ENCODE data around the gene CBX8. TPM values are rescaled to one million over a fixed set of nuclear protein-coding genes. Genes with fewer than 3 reads are reported as not detected.

The CBX8 gene
- total and polyA plus RNA-seq, 2 of the 13 experiments (the other 11 are each of a cell fraction or from before 2014, with no cell fraction given) = 0.34 to 12.6 TPM

- TF ChIP-seq ZNF20 (CRISPR knock-in tag; IDR thresholded peaks at IDR 0.05) (no peak), RXRB (CRISPR knock-in tag; IDR thresholded peaks at IDR 0.05; ENCODE audit: borderline replicate concordance) (0 out of 2 replicates have a peak, but pooled peaks have one; percentile 13), SOX13 (IDR thresholded peaks at IDR 0.05) (0 out of 2 replicates have a peak, but pooled peaks have one; percentile 11), SOX13 (CRISPR knock-in tag; conservative IDR thresholded peaks at IDR 0.05 in 1 of 2, IDR thresholded peaks at IDR 0.05 in 1 of 2) (no peak), MXI1 (IDR thresholded peaks at IDR 0.05; ENCODE audit: borderline replicate concordance, low read depth, low read length) (peak; percentile 39; the same call in 1 of the 3 replicates), SKIL (CRISPR knock-in tag; IDR thresholded peaks at IDR 0.05; ENCODE audit: borderline replicate concordance) (no peak), NFYB (CRISPR knock-in tag; IDR thresholded peaks at IDR 0.05) (peak; percentile 75), ZBTB42 (CRISPR knock-in tag; IDR thresholded peaks at IDR 0.05) (no peak), GATAD1 (CRISPR knock-in tag; IDR thresholded peaks at IDR 0.05) (0 out of 2 replicates have a peak, but pooled peaks have one; percentile 5), IRF1 (CRISPR knock-in tag; IDR thresholded peaks at IDR 0.05; ENCODE audit: low read depth) (no peak), GPN1 (CRISPR knock-in tag; IDR thresholded peaks at IDR 0.05; ENCODE audit: borderline replicate concordance) (no peak), ZFX (CRISPR knock-in tag; IDR thresholded peaks at IDR 0.05; ENCODE audit: low read depth) (0 out of 2 replicates have a peak, but pooled peaks have one; percentile 19), ZBTB26 (CRISPR knock-in tag; IDR thresholded peaks at IDR 0.05; ENCODE audit: borderline replicate concordance) (peak; percentile 83; the same call in 1 of the 2 replicates), RFX1 (IDR thresholded peaks at IDR 0.05) (peak; percentile 66), CEBPZ (IDR thresholded peaks at IDR 0.05; ENCODE audit: low read length) (no peak), ZNF180 (CRISPR knock-in tag; IDR thresholded peaks at IDR 0.05; ENCODE audit: borderline replicate concordance, low read depth) (no peak), ZNF841 (CRISPR knock-in tag; IDR thresholded peaks at IDR 0.05; ENCODE audit: borderline replicate concordance) (no peak), ZBTB38 (CRISPR knock-in tag; IDR thresholded peaks at IDR 0.05) (no peak), ZNF557 (CRISPR knock-in tag; IDR thresholded peaks at IDR 0.05) (no peak), SKI (IDR thresholded peaks at IDR 0.05; ENCODE audit: partially characterized antibody) (peak; percentile 27)
Observed at GRCh38 chr17:79810130-79811010, 13.5 kb upstream of the CBX8 start (continued).

All from HepG2 (cell line).